SH-SY5Y (cell line): ENCODE data around the gene CAPN1.

ENCODE experiments used
- GATA2 ChIP-seq: IDR thresholded peaks from 2 replicates; pipeline ENCODE4 v1.6.1; 2011; ENCODE audit warnings: mild to moderate bottlenecking, low read depth, low read length
- GATA3 ChIP-seq: IDR thresholded peaks from 2 replicates; pipeline ENCODE4 v1.6.1; 2011; ENCODE audit warnings: low read depth, mild to moderate bottlenecking, low read length, moderate library complexity

DNA sequence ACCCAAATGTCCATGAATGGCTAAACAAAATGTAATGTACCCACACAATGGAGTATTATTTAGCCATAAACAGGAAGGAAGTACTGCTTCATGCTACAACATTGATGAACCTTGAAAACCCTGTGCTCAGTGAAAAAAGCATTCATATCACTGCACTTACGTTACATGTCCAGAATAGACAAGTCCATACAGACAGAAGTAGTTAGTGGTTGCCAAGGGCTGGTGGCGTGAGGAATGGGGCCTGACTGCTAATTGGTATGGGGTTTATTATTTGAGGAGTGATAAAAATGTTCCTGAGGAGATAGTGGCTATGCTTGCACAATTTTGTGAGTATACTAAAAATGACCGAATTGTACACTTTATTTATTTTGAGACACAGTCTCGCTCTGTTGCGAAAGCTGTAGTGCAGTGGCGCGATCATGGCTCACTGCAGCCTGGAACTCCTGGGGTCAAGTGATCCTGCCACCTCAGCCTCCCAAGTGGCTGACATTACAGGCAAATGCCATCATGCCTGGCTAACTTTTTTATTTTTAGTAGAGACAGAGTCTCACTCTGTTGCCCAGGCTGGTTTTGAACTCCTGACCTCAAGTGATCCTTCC, 39.7 kb upstream of the CAPN1 start:
- TF ChIP-seq GATA3 (no peak), GATA2 (no peak)
